ENCODE measurements around the gene ROPN1B.

Gene ROPN1B

DNA sequence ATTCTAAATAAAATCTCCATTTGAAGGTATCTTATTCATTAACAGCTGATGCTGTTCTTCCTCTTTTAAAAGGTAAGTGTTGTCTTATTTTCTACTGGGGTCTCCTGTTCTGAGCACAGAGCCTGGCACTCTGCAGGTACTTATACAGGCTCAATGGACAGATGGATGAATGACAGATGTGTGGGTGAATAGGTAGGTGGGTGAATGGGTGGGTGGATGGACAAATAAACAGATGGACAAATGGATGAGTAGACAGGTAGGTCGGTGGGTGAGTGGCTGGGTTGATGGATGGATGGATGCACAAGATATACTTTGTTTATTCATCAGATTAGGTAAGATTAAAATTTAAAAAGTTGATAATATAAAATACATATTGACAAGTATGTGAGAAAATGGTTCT lies 61.5 kb downstream of the ROPN1B start:
- no peak for TF ChIP-seq CTCF (conservative IDR thresholded peaks at IDR 0.05; ENCODE audit: low read length)
- no peak for DNase-seq (ENCODE audit: low read depth)

GRCh38 chr3:126031981-126032471 lies 63.0 kb downstream of the ROPN1B start:
- H3K4me3 ChIP-seq (ENCODE audit: low read length), result no peak overlapping the region
- TF ChIP-seq CTCF (conservative IDR thresholded peaks at IDR 0.05; ENCODE audit: low read length), result no peak
- DNase-seq (ENCODE audit: low read depth), result no peak

More for the DNA sequence above, 61.5 kb downstream of the ROPN1B start:
- no peak overlapping the region for H3K4me3 ChIP-seq (ENCODE audit: low read length)
